GM23248 (cell line): ENCODE data around the gene CYP27A1. TPM values are rescaled to one million over a fixed set of nuclear protein-coding genes. Genes with fewer than 3 reads are reported as not detected.

Source experiments
- DNase-seq: peaks from one replicate; pipeline ENCODE4 v3.0.0-alpha.2; 2015
- H2AFZ ChIP-seq: fragments of 200-600 bp; sonication (generic); 2 replicates; pipeline ENCODE4 v1.6.1; 2016; ENCODE audit warnings: antibody characterized with exemption
- H3F3A ChIP-seq: fragments of 200-600 bp; sonication (generic); 2 replicates; pipeline ENCODE4 v1.6.1; 2016; ENCODE audit warnings: mild to moderate bottlenecking, antibody characterized with exemption, mixed run types; ENCODE audit not compliant: insufficient read depth
- H3K27ac ChIP-seq: fragments of 200-600 bp; sonication (generic); 2 replicates; pipeline ENCODE4 v1.5.1; 2016; ENCODE audit warnings: mild to moderate bottlenecking
- H3K27me3 ChIP-seq: fragments of 200-600 bp; sonication (generic); replicated peaks from 2 replicates; pipeline ENCODE4 v1.6.1; 2016; ENCODE audit warnings: mild to moderate bottlenecking; ENCODE audit not compliant: insufficient read depth
- H3K36me3 ChIP-seq: fragments of 200-600 bp; sonication (generic); 2 replicates; pipeline ENCODE4 v1.6.1; 2016; ENCODE audit warnings: low read depth, mild to moderate bottlenecking
- H3K4me1 ChIP-seq: fragments of 200-600 bp; sonication (generic); 2 replicates; pipeline ENCODE4 v1.6.1; 2016; ENCODE audit warnings: mild to moderate bottlenecking; ENCODE audit not compliant: insufficient read depth
- H3K4me2 ChIP-seq: fragments of 200-600 bp; sonication (generic); one replicate; pipeline ENCODE4 v1.6.1; 2016; ENCODE audit warnings: mild to moderate bottlenecking; ENCODE audit not compliant: unreplicated experiment
- H3K4me3 ChIP-seq: fragments of 200-600 bp; sonication (generic); 2 replicates; pipeline ENCODE4 v1.5.1; 2016; ENCODE audit warnings: mild to moderate bottlenecking
- H3K79me2 ChIP-seq: fragments of 200-600 bp; sonication (generic); 2 replicates; pipeline ENCODE4 v1.6.1; 2016; ENCODE audit warnings: mild to moderate bottlenecking; ENCODE audit not compliant: insufficient read depth
- H3K9ac ChIP-seq: fragments of 200-600 bp; sonication (generic); 2 replicates; pipeline ENCODE4 v1.6.1; 2016; ENCODE audit warnings: mild to moderate bottlenecking
- H3K9me2 ChIP-seq: fragments of 200-600 bp; sonication (generic); 2 replicates; pipeline ENCODE4 v1.6.1; 2016; ENCODE audit warnings: mixed run types, mild to moderate bottlenecking, moderate library complexity; ENCODE audit not compliant: insufficient read depth
- H3K9me3 ChIP-seq: fragments of 200-600 bp; sonication (generic); one replicate; pipeline ENCODE4 v1.6.1; 2017; ENCODE audit warnings: low read depth
- H4K20me1 ChIP-seq: fragments of 200-600 bp; sonication (generic); 2 replicates; pipeline ENCODE4 v1.6.0; 2016; ENCODE audit not compliant: insufficient read depth
- EZH2 ChIP-seq: fragments of 200-600 bp; sonication (generic); IDR thresholded peaks from 2 replicates; pipeline ENCODE4 v1.6.1; 2018; ENCODE audit warnings: antibody characterized with exemption, mild to moderate bottlenecking; ENCODE audit not compliant: insufficient read depth, poor library complexity, severe bottlenecking
- EZH2phosphoT487 ChIP-seq: fragments of 200-600 bp; sonication (generic); IDR thresholded peaks from 2 replicates; pipeline ENCODE4 v1.6.1; 2018; ENCODE audit warnings: antibody characterized with exemption, moderate library complexity, mild to moderate bottlenecking, low read depth; ENCODE audit not compliant: insufficient read depth
- WGBS, 2 experiments: methylation state at CpG; one replicate each; pipeline ENCODE4 v1.1.6; 2015 to 2017; ENCODE audit warnings: low lambda C conversion rate in 2 of 2, low coverage in 1 of 2; ENCODE audit errors: missing lambda C conversion rate in 2 of 2; 5-methylcytosine and 5-hydroxymethylcytosine counted together
- in situ Hi-C: fragments of 300-500 bp; cut with MboI; formaldehyde crosslinking; loops from 2 replicates; pipeline ENCODE4 v1.15.0; 2020
- polyA plus RNA-seq: library from polyadenylated mRNA; unstranded; fragments of >200 nt; fragmentation: Nextera tagmentation; extraction: Ambion mirVana; gene quantifications from 2 replicates; pipeline ENCODE4 v1.2.1, GENCODE V29; 2016
- total RNA-seq: library from RNA; depleted of rRNA; stranded (reverse); fragments of >200 nt; shearing (Covaris generic); gene quantifications from 2 replicates; pipeline ENCODE4 v1.2.3, GENCODE V29; 2014

CYP27A1 gene
- total and polyA plus RNA-seq, 2 experiments from 2014 or later: 2.9 to 4.1 TPM

DNA sequence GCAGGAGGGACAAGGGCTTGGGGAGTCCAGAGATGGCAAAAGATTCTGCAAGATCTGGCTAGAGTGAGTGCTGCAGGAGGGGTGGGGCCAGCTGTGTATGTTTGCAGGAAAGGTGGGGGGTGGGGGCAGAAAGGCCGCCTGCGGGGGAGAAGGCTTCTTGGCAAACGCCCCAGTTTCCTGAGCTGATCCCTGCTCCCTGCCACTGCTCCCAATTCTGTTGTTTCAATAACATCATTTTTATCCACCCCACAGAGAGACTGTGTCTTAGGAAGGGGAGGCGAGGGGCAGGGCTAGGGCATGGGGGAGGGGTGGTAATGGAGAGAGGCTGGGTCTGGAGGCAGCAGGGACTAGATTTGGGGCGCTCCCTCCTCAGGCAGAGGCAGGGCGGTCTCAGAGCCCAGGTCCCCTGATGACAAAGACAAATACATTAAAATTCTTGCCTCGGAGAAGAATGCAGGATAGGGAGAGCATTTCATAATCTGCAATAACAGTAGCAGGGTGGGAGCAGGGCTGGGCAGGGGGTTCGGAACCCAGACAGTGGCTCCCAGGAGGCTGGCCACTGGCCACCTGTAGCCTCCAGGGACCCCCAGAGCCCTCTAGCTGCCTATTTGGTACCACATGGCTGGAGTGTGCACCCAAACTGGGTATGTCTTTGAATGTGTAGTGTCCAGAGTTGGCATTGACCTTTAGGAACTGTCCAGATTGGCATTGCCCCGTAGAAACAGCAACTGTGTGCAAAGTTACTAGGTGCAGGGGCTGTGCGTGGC is 75.6 kb downstream of the CYP27A1 start:
- Histone ChIP-seq H4K20me1 (no peaks in the 10 kb centered on the region), H3K4me3 (no peak overlapping the region), H3K27me3 (peaks cover 46% of the 10 kb centered on the region), H3F3A (no peaks in the 10 kb centered on the region), H3K9ac (no peak overlapping the region), H3K27ac (no peak overlapping the region), H3K9me3 (no peaks in the 10 kb centered on the region), H3K36me3 (no peaks in the 10 kb centered on the region), H3K4me2 (no peak overlapping the region), H3K9me2 (no peaks in the 10 kb centered on the region), H2AFZ (no peak overlapping the region), H3K4me1 (no peaks in the 10 kb centered on the region), H3K79me2 (no peaks in the 10 kb centered on the region)
- DNase-seq: no peak
- in situ Hi-C loops: no loop called here
- WGBS, 2 experiments: 27 to 33% methylated on average over 6 to 10 of the region's 10 CpGs
- no peak for TF ChIP-seq EZH2
- TF ChIP-seq EZH2phosphoT487: no peak

DNA sequence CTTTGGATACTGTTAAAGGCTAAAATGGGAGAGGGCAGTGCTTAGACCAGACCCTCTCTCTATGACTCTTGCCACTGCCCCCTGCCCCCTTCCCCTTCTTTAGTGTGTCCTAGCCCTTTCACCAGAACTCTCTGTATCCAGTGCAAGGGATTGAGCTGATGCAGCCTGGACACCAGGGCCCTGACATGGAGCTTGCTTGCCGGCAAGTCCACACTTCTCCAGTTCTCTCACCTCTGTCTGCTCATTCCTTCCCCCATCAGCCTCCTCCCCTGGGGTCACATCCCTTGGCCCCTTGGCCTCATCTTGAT is 76.1 kb downstream of the CYP27A1 start:
- H3K27me3 ChIP-seq: peaks cover 49% of the 10 kb centered on the region

DNA sequence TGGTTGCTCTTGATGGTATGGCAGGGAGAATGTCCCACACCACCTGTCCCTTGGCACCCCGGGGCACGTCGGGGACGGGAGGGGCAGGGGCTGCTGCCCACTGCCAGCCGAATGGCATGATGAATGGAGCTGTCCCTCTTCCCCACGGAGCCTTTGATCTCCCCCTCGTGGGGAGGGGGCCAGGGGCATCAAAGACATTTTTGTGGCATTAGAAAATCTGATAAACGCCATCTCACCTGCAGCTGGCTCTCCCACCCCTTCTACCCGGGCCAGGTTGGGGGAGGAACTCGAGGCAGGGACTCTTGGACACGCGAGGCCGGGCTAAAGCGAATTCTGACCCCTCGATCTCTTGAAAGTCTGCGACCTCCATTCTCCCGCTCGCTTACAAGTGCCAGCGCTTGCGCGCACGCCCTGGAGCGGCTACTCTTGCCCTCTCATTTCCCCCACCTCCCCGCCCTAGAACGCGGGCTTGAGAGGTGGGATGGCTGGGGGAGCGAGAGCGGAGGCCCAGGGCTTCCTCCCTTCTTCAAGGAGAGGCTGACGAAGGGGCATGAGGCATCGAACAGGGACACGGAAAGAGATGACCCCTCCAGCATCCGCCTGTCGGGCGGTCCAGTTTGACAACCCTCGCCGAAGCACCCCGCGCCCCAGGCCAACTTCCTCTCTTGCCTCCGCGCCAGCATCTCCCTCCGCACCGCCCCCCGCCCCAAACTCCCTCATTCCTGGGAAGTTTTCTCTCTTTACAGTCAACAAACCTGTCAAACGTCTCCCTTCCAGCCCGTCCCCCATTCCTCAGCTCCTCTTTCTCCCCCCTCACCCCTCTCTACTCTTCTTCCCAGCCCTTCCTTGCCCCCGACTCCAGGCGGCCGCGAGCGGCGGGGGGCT is 77.0 kb downstream of the CYP27A1 start:
- no peak overlapping the region for H3K9ac ChIP-seq
- peaks cover 58% of the 10 kb centered on the region for H3K27me3 ChIP-seq
- no peaks in the 10 kb centered on the region for H3K4me1 ChIP-seq
- DNase-seq: no peak
- H4K20me1 ChIP-seq: no peaks in the 10 kb centered on the region
- no peaks in the 10 kb centered on the region for H3K9me3 ChIP-seq
- H2AFZ ChIP-seq: no peak overlapping the region
- H3K4me3 ChIP-seq: no peak overlapping the region
- WGBS, 2 experiments: 9% methylated on average over 32 to 51 of the region's 51 CpGs
- TF ChIP-seq EZH2 (peak; percentile 94), EZH2phosphoT487 (no peak; the same call in 1 of the 2 replicates)
- in situ Hi-C loops: no loop called here
- H3K9me2 ChIP-seq: no peaks in the 10 kb centered on the region
- no peak overlapping the region for H3K27ac ChIP-seq
- no peaks in the 10 kb centered on the region for H3K36me3 ChIP-seq
- no peaks in the 10 kb centered on the region for H3K79me2 ChIP-seq
- H3F3A ChIP-seq: no peaks in the 10 kb centered on the region
- H3K4me2 ChIP-seq: no peak overlapping the region

More for the DNA sequence above, 76.1 kb downstream of the CYP27A1 start:
- 0 to 4% methylated on average over 1 of the region's 1 CpG for WGBS, 2 experiments
- Histone ChIP-seq H2AFZ (no peak overlapping the region), H3K36me3 (no peaks in the 10 kb centered on the region), H4K20me1 (no peaks in the 10 kb centered on the region), H3K4me3 (no peak overlapping the region), H3K4me2 (no peak overlapping the region), H3F3A (no peaks in the 10 kb centered on the region), H3K9me2 (no peaks in the 10 kb centered on the region), H3K9ac (no peak overlapping the region), H3K9me3 (no peaks in the 10 kb centered on the region), H3K79me2 (no peaks in the 10 kb centered on the region), H3K27ac (no peak overlapping the region), H3K4me1 (no peaks in the 10 kb centered on the region)
- TF ChIP-seq EZH2phosphoT487: no peak
- TF ChIP-seq EZH2: peak; percentile 45
- in situ Hi-C loops: no loop called here
- no peak for DNase-seq

DNA sequence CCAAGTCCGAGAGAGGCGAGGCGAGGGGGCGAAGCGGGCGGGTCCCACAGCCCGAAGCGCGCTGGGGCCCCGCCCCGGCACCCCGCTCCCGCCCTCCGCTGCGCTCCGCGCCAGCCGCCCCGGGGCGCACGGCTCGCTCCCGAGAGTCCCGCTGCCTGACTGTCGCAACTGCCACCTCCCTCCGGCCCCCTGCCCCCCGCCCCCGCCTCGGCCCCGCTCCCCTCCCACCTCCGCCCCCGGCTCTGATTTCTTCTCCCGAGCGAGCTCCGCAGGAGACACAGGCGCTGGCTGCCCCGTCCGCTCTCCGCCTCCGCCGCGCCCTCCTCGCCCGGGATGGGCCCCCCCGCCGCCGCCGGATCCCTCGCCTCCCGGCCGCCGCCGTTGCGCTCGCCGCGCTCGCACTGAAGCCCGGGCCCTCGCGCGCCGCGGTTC is 77.6 kb downstream of the CYP27A1 start, which contains the start of gene WNT6:
TSS of gene WNT6 (plus strand) at position 250 of the 432 bp plus-strand sequence. CDS start 233 bp downstream, outside the sequence.
- WGBS, 2 experiments: 1 to 5% methylated on average over 28 to 64 of the region's 64 CpGs
- peak; percentile 52 for DNase-seq
- Histone ChIP-seq H4K20me1 (no peaks in the 10 kb centered on the region), H3K27ac (no peak within 1 kb of the TSS), H3K4me2 (peak within 1 kb of the TSS; percentile 4), H3K4me1 (no peaks in the 10 kb centered on the region), H3K9me3 (no peaks in the 10 kb centered on the region), H3F3A (no peaks in the 10 kb centered on the region), H3K79me2 (no peaks in the 10 kb centered on the region), H3K4me3 (no peak within 1 kb of the TSS; the same call in 1 of the 2 replicates), H3K9me2 (no peaks in the 10 kb centered on the region), H2AFZ (no peak within 1 kb of the TSS), H3K27me3 (peaks cover 60% of the 10 kb centered on the region), H3K36me3 (no peaks in the 10 kb centered on the region), H3K9ac (no peak within 1 kb of the TSS)
- in situ Hi-C loops: no loop called here
- TF ChIP-seq EZH2 (no peak), EZH2phosphoT487 (no peak)
